Measurements from ENCODE around the gene MOXD1. TPM values are rescaled to one million over a fixed set of nuclear protein-coding genes. Genes with fewer than 3 reads are reported as not detected.

Gene MOXD1
- total RNA-seq, 1 donor = 19.5 TPM

GRCh38 chr6:132246632-132247270 is 154.5 kb downstream of the MOXD1 start:
- Histone ChIP-seq H3K79me2 (ENCODE audit: insufficient read depth, low read length) (no peaks in the 10 kb centered on the region), H3K27ac (ENCODE audit: low read depth, low read length) (no peak overlapping the region), H3K9me3 (ENCODE audit: low read depth, low read length) (no peaks in the 10 kb centered on the region), H3K27me3 (ENCODE audit: insufficient read depth, low read length) (no peaks in the 10 kb centered on the region), H3K4me2 (ENCODE audit: insufficient read depth, low read length) (no peak overlapping the region), H3K36me3 (ENCODE audit: insufficient read depth, low read length) (no peaks in the 10 kb centered on the region), H3K4me1 (ENCODE audit: insufficient read depth, low read length) (peaks cover 8% of the 10 kb centered on the region), H2AFZ (ENCODE audit: low read length) (no peak overlapping the region), H4K20me1 (ENCODE audit: insufficient read depth, low read length) (no peaks in the 10 kb centered on the region), H3K4me3 (ENCODE audit: insufficient read depth, low read length) (no peak overlapping the region)
- TF ChIP-seq CTCF (IDR thresholded peaks at IDR 0.05; ENCODE audit: extremely low read depth, low read depth, low read length) = no peak
- peak; percentile 29 for DNase-seq (ENCODE audit: insufficient read length, low spot score, missing footprints)

GRCh38 chr6:132246120-132246617 is 155.1 kb downstream of the MOXD1 start:
- TF ChIP-seq CTCF (IDR thresholded peaks at IDR 0.05; ENCODE audit: extremely low read depth, low read depth, low read length) = no peak
- H3K9me3 ChIP-seq (ENCODE audit: low read depth, low read length) = no peaks in the 10 kb centered on the region
- H4K20me1 ChIP-seq (ENCODE audit: insufficient read depth, low read length) = no peaks in the 10 kb centered on the region
- H3K27me3 ChIP-seq (ENCODE audit: insufficient read depth, low read length) = no peaks in the 10 kb centered on the region
- no peaks in the 10 kb centered on the region for H3K79me2 ChIP-seq (ENCODE audit: insufficient read depth, low read length)
- H3K4me1 ChIP-seq (ENCODE audit: insufficient read depth, low read length) = peaks cover 8% of the 10 kb centered on the region
- no peak overlapping the region for H3K27ac ChIP-seq (ENCODE audit: low read depth, low read length)
- H3K36me3 ChIP-seq (ENCODE audit: insufficient read depth, low read length) = no peaks in the 10 kb centered on the region
- no peak overlapping the region for H3K4me3 ChIP-seq (ENCODE audit: insufficient read depth, low read length)
- no peak overlapping the region for H3K4me2 ChIP-seq (ENCODE audit: insufficient read depth, low read length)
- no peak for DNase-seq (ENCODE audit: insufficient read length, low spot score, missing footprints)
- no peak overlapping the region for H2AFZ ChIP-seq (ENCODE audit: low read length)

Other genes with a start within 250 kb of the MOXD1 start
- 41.5 and 43.8 TPM in 2 replicates for gene STX7, start 111.6 kb upstream of the MOXD1 start, total RNA-seq
- not detected in 2 replicates for gene TAAR9, start 136.8 kb upstream of the MOXD1 start, total RNA-seq
- gene TAAR8, start 151.2 kb upstream of the MOXD1 start, total RNA-seq = not detected in 2 replicates
- gene TAAR6, start 168.8 kb upstream of the MOXD1 start, total RNA-seq = not detected in 2 replicates
- not detected in 2 replicates for gene TAAR5, start 188.3 kb upstream of the MOXD1 start, total RNA-seq
- not detected in 2 replicates for gene TAAR2, start 222.8 kb upstream of the MOXD1 start, total RNA-seq

Measured in osteoblast (primary cell).